ENCODE results near the gene PARD6A.

DNA sequence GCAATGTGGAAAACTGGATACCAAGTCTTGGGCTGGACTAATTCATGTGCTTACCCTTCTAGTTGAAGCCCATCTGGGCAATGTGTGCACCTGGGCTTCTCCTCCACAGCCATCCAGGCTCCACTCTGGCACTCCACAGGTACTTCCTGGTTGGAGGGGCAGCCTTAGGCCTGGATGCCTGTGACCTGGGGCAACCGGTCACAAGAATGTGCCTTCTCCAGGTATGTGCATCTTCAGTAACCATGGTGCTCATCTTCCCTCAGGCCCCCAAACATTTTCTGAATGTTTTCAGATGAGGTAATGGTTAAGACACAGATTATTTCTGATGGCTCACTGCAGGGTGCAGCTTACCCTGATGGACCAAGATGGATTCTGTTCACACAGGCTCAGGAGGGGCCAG, 17.0 kb downstream of the PARD6A start:
- TF ChIP-seq POLR2A (IDR thresholded peaks at IDR 0.05) = no peak
- no peak for TF ChIP-seq CTCF (IDR thresholded peaks at IDR 0.05)
- no peak for TF ChIP-seq POLR2AphosphoS5 (IDR thresholded peaks at IDR 0.05)
